GF-D8 (cell line): ENCODE data around the gene PSORS1C1.
"Not testable (repeated sequence)": the region's sequence is repeated elsewhere in the genome, so short reads cannot be mapped to it uniquely, and the experiment has no call there.

ENCODE experiments used
- DNase-seq: peaks from one replicate; lab custom pipeline; 2025; lab: John Stamatoyannopoulos, UW

PSORS1C1 gene

DNA sequence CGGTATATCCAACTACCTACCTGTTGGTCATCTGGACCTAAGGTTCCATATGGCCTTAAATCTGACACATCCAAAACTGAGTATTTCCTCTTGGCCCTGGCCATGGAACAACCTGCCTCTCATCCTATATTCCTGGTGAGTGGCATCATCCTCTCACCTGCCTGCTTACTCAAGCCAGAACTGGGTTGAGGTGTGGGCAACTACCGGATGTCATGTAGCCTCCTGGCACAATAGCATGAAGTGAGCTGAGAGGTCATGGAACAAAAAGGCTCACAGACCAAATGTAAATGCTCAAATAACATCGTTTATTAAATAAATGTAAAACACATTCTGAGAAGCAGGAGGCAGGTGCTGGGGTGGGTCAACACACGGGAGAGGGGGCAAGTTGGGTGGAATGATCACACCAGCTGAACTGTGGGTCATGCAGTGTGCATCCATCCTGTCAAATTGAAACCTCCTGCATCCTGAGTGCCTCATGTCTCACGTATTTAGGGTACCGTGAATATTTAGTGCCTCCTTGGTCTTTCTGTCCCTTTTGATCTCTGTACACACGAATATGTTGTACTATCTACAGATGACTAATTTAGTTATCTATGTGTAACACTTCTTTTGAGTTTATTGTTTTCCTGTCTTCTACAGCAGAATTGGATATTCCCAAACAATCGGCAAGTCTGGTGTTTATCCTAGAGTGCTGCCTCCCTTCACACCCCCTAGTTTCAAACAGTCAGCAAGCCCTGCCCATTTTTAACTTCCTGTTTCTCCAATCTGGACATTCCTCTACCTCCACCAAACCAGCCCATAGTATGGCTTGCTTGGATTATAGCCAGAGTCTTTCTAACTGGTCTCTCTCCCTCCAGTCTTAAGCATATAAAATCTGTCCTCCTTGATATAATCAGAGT, 63.8 kb downstream of the PSORS1C1 start:
- DNase-seq, result no peak

DNA sequence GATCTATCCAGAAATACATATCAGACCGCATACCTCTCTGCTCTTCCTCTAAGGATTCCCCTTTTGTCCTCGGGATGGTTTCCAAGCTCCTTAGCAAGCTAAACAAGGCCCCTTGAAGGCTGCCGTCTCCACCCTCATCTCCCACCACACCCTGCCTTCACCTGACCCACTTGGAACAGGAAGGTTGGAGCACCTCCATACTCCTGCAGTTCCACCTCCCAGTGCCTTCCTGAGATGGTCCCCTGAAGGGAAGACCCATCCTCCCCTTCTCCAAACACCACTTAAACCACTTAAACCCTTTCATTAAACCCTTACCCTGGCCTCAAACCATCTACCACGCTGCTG, 64.4 kb downstream of the PSORS1C1 start:
- no peak for DNase-seq

DNA sequence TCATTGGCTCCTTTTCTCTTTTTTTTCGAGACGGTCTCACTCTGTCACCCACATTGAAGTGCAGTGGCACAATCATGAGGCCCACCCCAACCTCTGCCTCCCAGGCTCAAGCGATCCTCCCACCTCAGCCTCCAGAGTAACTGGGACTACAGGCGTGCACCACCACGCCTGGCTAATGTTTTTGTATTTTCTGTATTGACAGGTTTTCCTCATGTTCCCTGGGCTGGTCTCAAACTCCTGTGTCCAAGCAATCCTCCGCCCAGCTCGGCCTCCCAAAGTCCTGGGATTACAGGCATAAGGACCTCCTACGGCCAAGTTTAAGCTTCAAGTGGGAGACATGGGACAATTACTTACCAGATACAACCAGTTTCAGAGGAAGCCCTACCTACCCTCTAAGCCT, 65.3 kb downstream of the PSORS1C1 start:
- DNase-seq, result no peak

DNA sequence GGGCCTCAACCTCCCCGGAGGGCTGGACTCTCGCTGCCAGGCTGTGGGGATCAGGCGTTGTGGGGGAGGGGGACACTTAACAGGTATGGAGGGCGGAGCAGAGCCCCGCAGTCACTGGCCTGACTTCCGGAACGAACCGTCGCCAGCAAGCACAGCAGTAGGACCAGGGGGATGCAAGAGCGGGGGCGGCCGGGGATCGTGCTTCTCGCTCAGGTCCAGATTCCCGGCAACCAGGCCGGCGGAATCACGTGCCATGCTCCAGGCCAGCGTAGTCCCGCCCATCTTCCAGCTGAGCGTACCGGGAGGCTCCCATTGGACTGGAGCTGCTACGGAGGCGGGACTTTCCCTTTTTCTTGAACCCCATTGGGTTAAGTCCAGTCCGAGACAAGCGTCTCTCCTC, 65.9 kb downstream of the PSORS1C1 start:
- no peak for DNase-seq

DNA sequence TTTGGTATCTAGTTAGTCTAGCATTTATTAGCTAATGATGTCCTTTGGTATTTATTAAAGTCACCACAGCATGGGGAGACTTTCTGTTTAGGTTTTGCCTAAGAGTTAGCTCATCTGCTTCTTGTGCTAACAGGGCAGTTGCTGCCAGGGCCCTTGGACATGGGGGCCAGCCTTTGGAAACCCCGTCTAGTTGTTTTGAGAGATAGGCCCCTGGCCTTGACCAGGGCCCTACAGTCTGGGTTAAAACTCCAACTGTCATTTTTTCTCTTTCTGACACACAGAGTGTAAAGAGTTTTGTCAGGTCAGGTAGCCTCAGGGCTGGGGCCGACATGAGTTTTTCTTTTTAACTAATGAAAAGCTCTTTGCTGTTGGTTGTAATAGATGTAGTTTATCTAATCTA, 68.7 kb downstream of the PSORS1C1 start:
- not testable (repeated sequence) for DNase-seq

DNA sequence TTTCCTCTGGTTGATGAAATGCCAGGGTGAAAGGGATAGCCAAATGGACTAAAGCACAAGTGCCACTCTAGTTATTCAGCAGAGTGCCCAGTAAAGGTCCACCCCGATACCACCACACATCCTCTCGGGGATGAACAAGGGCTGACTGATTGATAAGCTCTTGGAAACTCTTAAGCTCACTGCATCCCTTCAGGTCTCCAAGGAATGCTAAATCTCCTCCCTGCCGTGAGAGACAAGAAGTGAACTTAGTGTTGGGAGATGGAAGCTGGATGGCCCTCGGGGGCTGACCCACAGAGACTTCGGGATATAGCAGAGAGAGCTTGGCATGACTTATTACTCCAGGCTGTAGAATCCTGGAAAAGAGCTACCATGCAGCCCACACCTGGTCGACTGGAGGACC, 69.3 kb downstream of the PSORS1C1 start:
- DNase-seq, result not testable (repeated sequence)

DNA sequence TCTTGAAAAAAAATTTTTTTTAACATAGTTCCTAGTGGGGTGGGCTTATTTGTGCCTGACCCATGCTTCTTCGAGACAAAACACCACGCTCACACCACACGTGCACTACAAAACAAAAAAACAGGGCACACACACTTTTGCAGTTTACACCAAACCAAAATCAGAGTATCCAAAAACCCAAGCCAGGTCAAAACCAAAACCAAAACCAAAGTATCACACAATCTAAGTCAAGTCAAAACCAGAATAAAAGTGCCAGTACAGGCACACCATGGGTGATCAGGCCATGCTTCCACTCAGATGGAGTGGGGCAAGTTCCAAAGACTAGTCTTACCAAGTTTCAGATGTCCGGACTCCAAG, 71.1 kb downstream of the PSORS1C1 start:
- DNase-seq, result not testable (repeated sequence)

DNA sequence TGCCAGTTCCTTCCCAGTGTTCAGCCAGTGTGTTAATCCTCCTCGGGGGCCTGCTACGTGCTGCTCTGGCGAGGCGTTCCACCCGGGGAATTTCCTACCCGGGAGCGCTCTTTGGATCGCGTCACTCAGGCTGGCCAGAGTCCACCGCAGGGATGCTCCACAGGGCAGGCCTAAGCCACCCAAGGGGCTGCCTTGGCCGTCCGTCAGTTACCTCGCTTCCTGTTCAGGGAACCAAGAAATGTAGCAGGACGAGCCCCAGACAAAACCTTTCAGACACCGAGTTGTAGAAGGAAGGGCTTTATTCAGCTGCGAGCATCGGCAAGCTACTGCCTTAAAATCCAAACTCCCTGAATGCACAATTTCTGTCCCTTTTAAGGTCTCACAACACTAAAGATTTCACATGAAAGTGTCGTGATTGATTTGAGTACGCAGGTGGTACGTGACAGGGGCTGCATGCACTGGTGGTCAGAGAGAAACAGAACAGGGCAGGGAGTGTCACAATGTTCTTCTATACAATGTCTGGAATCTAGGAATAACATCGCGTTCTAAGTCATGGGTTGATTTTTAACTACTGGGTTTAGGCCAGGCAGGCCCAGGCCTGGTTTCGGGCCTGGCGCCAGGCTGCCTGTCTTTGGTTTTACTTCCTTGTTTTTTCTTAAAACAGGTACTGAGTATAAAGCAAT, 71.6 kb downstream of the PSORS1C1 start:
- no peak for DNase-seq

DNA sequence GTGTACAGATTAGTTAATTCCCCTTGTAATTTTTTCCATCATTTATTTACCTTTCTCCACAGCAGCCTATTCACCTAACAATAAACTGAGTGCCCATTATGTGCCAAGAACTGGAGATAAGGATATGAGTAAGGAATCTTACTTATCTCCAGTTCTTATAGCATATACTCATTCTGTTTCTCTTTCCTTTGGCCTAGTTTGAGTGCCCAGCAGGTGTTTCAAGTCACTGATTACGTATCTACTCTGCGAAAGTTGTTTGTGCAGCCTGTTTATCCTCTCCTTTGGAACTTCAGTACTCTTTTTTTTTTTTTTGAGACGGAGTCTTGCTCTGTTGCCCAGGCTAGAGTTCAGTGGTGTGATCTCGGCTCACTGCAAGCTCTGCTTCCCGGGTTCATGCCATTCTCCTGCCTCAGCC, 73.2 kb downstream of the PSORS1C1 start:
- DNase-seq, result no peak

DNA sequence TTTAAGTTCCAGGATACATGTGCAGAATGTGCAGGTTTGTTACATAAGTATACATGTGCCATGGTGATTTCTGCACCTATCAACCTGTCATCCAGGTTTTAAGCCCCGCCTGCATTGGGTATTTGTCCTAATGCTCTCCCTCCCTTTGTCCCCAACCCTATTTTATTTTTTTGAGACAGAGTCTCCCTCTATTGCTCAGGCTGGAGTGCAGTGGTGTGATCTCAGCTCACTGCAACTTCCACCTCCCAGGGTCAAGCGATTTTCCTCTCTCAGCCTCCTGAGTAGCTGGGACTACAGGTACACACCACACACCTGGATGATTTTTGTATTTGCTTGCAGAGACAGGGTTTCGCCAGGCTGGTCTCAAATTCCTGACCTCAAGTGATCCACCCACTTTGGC, 74.6 kb downstream of the PSORS1C1 start:
- DNase-seq, result not testable (repeated sequence)
